CD14-positive monocyte (primary cell): ENCODE data around the gene ENDOG. TPM values are rescaled to one million over a fixed set of nuclear protein-coding genes. Genes with fewer than 3 reads are reported as not detected.

ENCODE experiments used
- DNase-seq, 3 donors: peaks; one replicate each; pipeline ENCODE4 v3.0.0-alpha.2; 2011 to 2022
- H2AFZ ChIP-seq: 2 replicates; pipeline ENCODE4 v1.6.0; 2012; ENCODE audit warnings: mild to moderate bottlenecking, low read depth, low read length, inconsistent platforms; ENCODE audit not compliant: insufficient read depth, poor library complexity, severe bottlenecking
- H3K27ac ChIP-seq, 2 donors: 1 replicate in 1 of 2; 2 replicates in 1 of 2; pipeline ENCODE4 v1.5.1; 2012 to 2013; ENCODE audit warnings: low read length in 2 of 2, control low read depth in 1 of 2, inconsistent platforms in 1 of 2, low read depth in 1 of 2, mild to moderate bottlenecking in 1 of 2
- H3K27me3 ChIP-seq, 2 donors: one replicate each; pipeline versions ENCODE4 v1.6.0 to v1.6.1; 2011 to 2013; ENCODE audit warnings: low read length in 2 of 2; ENCODE audit not compliant: control insufficient read depth in 2 of 2, insufficient read depth in 2 of 2
- H3K36me3 ChIP-seq, 2 donors: replicated peaks in 1 of 2; 1 replicate in 1 of 2; 2 replicates in 1 of 2; pipeline versions ENCODE4 v1.5.1 to v1.6.1; 2012 to 2013; ENCODE audit warnings: low read length in 2 of 2, control low read depth in 1 of 2, inconsistent platforms in 1 of 2, mild to moderate bottlenecking in 1 of 2; ENCODE audit not compliant: insufficient read depth in 2 of 2, control insufficient read depth in 1 of 2
- H3K4me1 ChIP-seq, 2 donors: 1 replicate in 1 of 2; 2 replicates in 1 of 2; pipeline versions ENCODE4 v1.5.1 to v1.6.1; 2012 to 2013; ENCODE audit warnings: low read length in 2 of 2, control low read depth in 1 of 2, inconsistent platforms in 1 of 2, mild to moderate bottlenecking in 1 of 2, moderate library complexity in 1 of 2; ENCODE audit not compliant: insufficient read depth in 2 of 2, control insufficient read depth in 1 of 2
- H3K4me2 ChIP-seq: replicated peaks from 2 replicates; pipeline ENCODE3; 2012; ENCODE audit warnings: low read length, moderate library complexity, mild to moderate bottlenecking; ENCODE audit not compliant: poor library complexity, severe bottlenecking; ENCODE audit errors: extremely low read depth
- H3K4me3 ChIP-seq, 3 experiments: fragments of 200-600 bp in 1 of 3; sonication (generic) in 1 of 3; replicated peaks in 1 of 3; 1 replicate in 2 of 3; 2 replicates in 1 of 3; pipeline ENCODE4 v1.5.1; 2011 to 2013; ENCODE audit warnings: low read length in 3 of 3, mild to moderate bottlenecking in 3 of 3, control low read depth in 2 of 3, low read depth in 2 of 3, inconsistent platforms in 1 of 3, moderate library complexity in 1 of 3
- H3K79me2 ChIP-seq: 2 replicates; pipeline ENCODE4 v1.6.0; 2012; ENCODE audit warnings: mild to moderate bottlenecking, control low read depth, inconsistent platforms, low read length, moderate library complexity; ENCODE audit not compliant: insufficient read depth
- H3K9ac ChIP-seq: 2 replicates; pipeline ENCODE4 v1.6.0; 2017; ENCODE audit warnings: low read length, mild to moderate bottlenecking; ENCODE audit not compliant: insufficient read depth, poor library complexity, severe bottlenecking
- H3K9me3 ChIP-seq, 2 donors: replicated peaks in 1 of 2; 1 replicate in 1 of 2; 2 replicates in 1 of 2; pipeline versions ENCODE4 v1.5.1 to v1.6.1; 2012 to 2013; ENCODE audit warnings: low read length in 2 of 2, control low read depth in 1 of 2; ENCODE audit not compliant: control insufficient read depth in 1 of 2, insufficient read depth in 1 of 2
- H4K20me1 ChIP-seq: 2 replicates; pipeline ENCODE4 v1.6.0; 2012; ENCODE audit warnings: mild to moderate bottlenecking, low read length, control low read depth, moderate library complexity; ENCODE audit not compliant: insufficient read depth
- H3K27ac Mint-ChIP-seq, 7 donors: one replicate each; pipeline ENCODE4 v1.8.0; 2020; ENCODE audit warnings: mild to moderate bottlenecking in 7 of 7, mixed read lengths in 7 of 7, moderate library complexity in 6 of 7, inconsistent platforms in 2 of 7
- H3K27me3 Mint-ChIP-seq, 3 donors: one replicate each; pipeline ENCODE4 v1.8.0; 2021 to 2022; ENCODE audit warnings: low read depth in 3 of 3, mild to moderate bottlenecking in 3 of 3, mixed read lengths in 3 of 3, moderate library complexity in 3 of 3, inconsistent platforms in 1 of 3
- H3K36me3 Mint-ChIP-seq, 2 donors: one replicate each; pipeline ENCODE4 v1.8.0; 2020; ENCODE audit warnings: mixed read lengths in 2 of 2, inconsistent platforms in 1 of 2, mild to moderate bottlenecking in 1 of 2
- H3K4me1 Mint-ChIP-seq: one replicate; pipeline ENCODE4 v1.8.0; 2020; ENCODE audit warnings: mild to moderate bottlenecking, mixed read lengths
- H3K4me3 Mint-ChIP-seq, 2 donors: one replicate each; pipeline ENCODE4 v1.8.0; 2020; ENCODE audit warnings: mild to moderate bottlenecking in 2 of 2, mixed read lengths in 2 of 2, moderate library complexity in 1 of 2
- H3K9me3 Mint-ChIP-seq, 7 donors: one replicate each; pipeline ENCODE4 v1.8.0; 2020 to 2022; ENCODE audit warnings: mixed read lengths in 7 of 7, mild to moderate bottlenecking in 6 of 7, moderate library complexity in 6 of 7, inconsistent platforms in 2 of 7
- CTCF ChIP-seq: fragments of 200-600 bp; IDR thresholded peaks from one replicate; pipeline ENCODE4 v1.8.0; 2022; ENCODE audit warnings: antibody characterized with exemption, mild to moderate bottlenecking
- WGBS: methylation state at CpG from one replicate; pipeline ENCODE4 v1.1.5; 2013; ENCODE audit warnings: missing lambda C conversion rate; ENCODE audit not compliant: insufficient coverage; 5-methylcytosine and 5-hydroxymethylcytosine counted together
- intact Hi-C, 2 donors: fragments of 100-400 bp; cut with micrococcal nuclease; formaldehyde crosslinking; loops; one replicate each; pipeline versions ENCODE4 v1.15.0 to v1.15.1; 2023
- polyA plus RNA-seq, 3 donors: library from polyadenylated mRNA; depleted of rRNA in 1 of 3; unstranded in 2 of 3; stranded (reverse) in 1 of 3; fragments of 300-500 nt in 2 of 3; fragments of >200 nt in 1 of 3; fragmentation: Illumina TruSeq in 2 of 3; gene quantifications; 1 replicate in 2 of 3; 2 replicates in 1 of 3; pipeline ENCODE4 v1.2.3, GENCODE V29; 2012 to 2021

The ENDOG gene
- polyA plus RNA-seq, 3 donors = 7.2 to 24.6 (median 13.0) TPM

DNA sequence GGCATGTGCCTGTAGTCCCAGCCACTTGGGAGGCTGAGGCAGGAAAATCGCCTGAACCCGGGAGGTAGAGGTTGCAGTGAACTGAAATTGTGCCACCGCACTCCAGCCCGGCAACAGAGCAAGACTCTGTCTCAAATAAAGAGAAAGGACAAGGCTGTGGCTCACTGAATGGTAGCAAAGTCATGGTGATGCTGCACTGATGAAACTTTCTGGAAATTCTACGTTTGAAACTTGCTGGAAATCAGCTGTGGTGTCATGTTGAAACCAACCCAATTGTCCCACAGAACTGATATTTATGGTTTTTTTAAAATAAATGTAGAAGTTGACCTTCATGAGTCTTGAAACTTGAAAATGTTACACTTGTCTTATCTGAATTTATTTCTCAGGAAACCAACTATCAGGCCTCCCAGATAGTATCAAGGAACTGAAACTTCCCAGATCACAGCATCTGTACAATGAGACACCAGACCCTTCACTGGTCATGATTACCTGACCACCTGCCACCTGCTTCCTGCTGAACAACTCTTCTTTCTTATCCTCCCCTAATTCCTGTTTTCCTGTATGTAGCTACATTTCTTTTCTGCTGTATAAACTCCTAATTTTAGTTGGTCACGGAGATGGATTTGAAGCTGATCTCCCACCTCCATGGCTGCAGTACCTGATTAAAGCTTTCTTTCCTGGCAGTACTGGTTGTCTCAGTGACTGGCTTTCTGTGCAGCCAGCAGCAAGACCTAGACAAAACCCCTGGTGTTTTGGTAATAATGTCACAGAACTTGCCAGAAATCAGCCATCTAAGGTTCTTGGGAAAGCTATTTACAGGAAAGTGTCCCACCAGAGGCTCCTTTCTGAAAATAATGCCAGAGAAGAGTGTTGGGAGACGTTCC lies 36.9 kb upstream of the ENDOG start:
- Histone ChIP-seq H3K9me3 (peaks cover 0 to 11% of the 10 kb centered on the region in 2 donors), H3K4me3 (no peak overlapping the region), H2AFZ (peak overlapping the region; percentile 59), H3K9ac (no peak overlapping the region), H4K20me1 (no peaks in the 10 kb centered on the region), H3K27ac (peak overlapping the region; percentile 29 to 40), H3K36me3 (no peaks in the 10 kb centered on the region), H3K4me2 (no peak overlapping the region), H3K4me1 (peaks cover 23 to 24% of the 10 kb centered on the region in 2 donors), H3K79me2 (no peaks in the 10 kb centered on the region), H3K27me3 (no peaks in the 10 kb centered on the region)
- peak in 2 of 3 donors; percentile 15 to 59 for DNase-seq
- Mint-ChIP-seq H3K4me3 (peak overlapping the region in 1 of 2 donors; percentile 35), H3K27ac (peak overlapping the region in 6 of 7 donors; percentile 50 to 79 (median 60)), H3K9me3 (peaks cover 0 to 15% (median 6%) of the 10 kb centered on the region in 7 donors), H3K27me3 (peaks cover 0 to 3% (median 0%) of the 10 kb centered on the region in 3 donors), H3K4me1 (peaks cover 20% of the 10 kb centered on the region), H3K36me3 (no peaks in the 10 kb centered on the region)
- TF ChIP-seq CTCF = no peak
- intact Hi-C loops = no loop called here
- WGBS = 60% methylated on average over 2 of the region's 7 CpGs

DNA sequence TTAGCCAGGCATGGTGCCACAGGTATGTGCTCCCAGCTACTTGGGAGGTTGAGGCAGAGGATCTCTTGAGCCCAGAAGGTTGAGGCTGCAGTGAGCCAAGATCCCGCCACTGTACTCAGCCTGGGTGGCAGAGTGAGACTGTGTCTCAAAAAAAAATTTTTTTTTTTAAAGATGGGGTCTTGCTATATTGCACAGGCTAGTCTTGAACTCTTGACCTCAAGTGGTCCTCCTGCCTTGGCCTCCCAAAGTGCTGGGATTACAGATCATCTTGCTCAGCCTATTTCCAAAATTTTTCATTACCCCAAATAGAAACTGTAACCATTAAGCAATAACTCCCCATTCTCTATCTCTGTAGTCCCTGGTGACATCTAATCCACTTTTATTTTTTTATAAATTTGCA lies 35.6 kb upstream of the ENDOG start:
- DNase-seq = no peak
- intact Hi-C loops = no loop called here
- no peak for TF ChIP-seq CTCF
- Histone ChIP-seq H3K9ac (no peak overlapping the region), H3K27me3 (no peaks in the 10 kb centered on the region), H3K36me3 (no peaks in the 10 kb centered on the region), H3K79me2 (peaks cover 5% of the 10 kb centered on the region), H3K9me3 (peaks cover 0 to 9% of the 10 kb centered on the region in 2 donors), H3K4me1 (peaks cover 29 to 32% of the 10 kb centered on the region in 2 donors), H3K4me3 (no peak overlapping the region), H3K4me2 (no peak overlapping the region), H3K27ac (no peak overlapping the region), H2AFZ (no peak overlapping the region), H4K20me1 (no peaks in the 10 kb centered on the region)
- no peaks in the 10 kb centered on the region for H3K36me3 Mint-ChIP-seq
- H3K4me1 Mint-ChIP-seq = peaks cover 25% of the 10 kb centered on the region
- peaks cover 0 to 3% (median 0%) of the 10 kb centered on the region in 3 donors for H3K27me3 Mint-ChIP-seq
- H3K9me3 Mint-ChIP-seq = peaks cover 0 to 9% (median 4%) of the 10 kb centered on the region in 7 donors
- no CpG with 5 or more reads among the region's 1 CpG for whole genome bisulfite sequencing
- peak overlapping the region in 1 of 7 donors; percentile 61 for H3K27ac Mint-ChIP-seq
- H3K4me3 Mint-ChIP-seq = no peak overlapping the region
